CD4-positive, alpha-beta T cell treated with Interleukin-1 beta for 1 hour (primary cell): ENCODE results near the gene PACRG.

Experiments
- DNase-seq, 2 donors: peaks; one replicate each; pipeline ENCODE4 v3.0.0-alpha.2; 2020 to 2022

Gene PACRG

GRCh38 chr6:163259689-163260088, 531.9 kb downstream of the PACRG start:
- no peak for DNase-seq

GRCh38 chr6:163260111-163260895, 532.5 kb downstream of the PACRG start:
- no peak for DNase-seq

- no peak for DNase-seq
Measured at GRCh38 chr6:163260911-163261310, 533.1 kb downstream of the PACRG start.

GRCh38 chr6:163261361-163261760, 533.6 kb downstream of the PACRG start:
- no peak for DNase-seq

- no peak for DNase-seq
Measured at GRCh38 chr6:163262080-163262479, 534.3 kb downstream of the PACRG start.

- no peak for DNase-seq
Measured at GRCh38 chr6:163263196-163263595, 535.4 kb downstream of the PACRG start.

GRCh38 chr6:163263998-163264661, 536.4 kb downstream of the PACRG start:
- DNase-seq = no peak

GRCh38 chr6:163264662-163265035, 536.9 kb downstream of the PACRG start:
- no peak for DNase-seq

- no peak for DNase-seq
Measured at GRCh38 chr6:163281634-163282033, 553.9 kb downstream of the PACRG start.

- no peak for DNase-seq
Measured at GRCh38 chr6:163282672-163283071, 554.9 kb downstream of the PACRG start.

GRCh38 chr6:163284151-163284550, 556.4 kb downstream of the PACRG start:
- no peak for DNase-seq

GRCh38 chr6:163285691-163286090, 557.9 kb downstream of the PACRG start:
- no peak for DNase-seq

GRCh38 chr6:163287626-163288025, 559.9 kb downstream of the PACRG start:
- no peak for DNase-seq

GRCh38 chr6:163288066-163288465, 560.3 kb downstream of the PACRG start:
- no peak for DNase-seq

GRCh38 chr6:163288915-163289314, 561.1 kb downstream of the PACRG start:
- no peak for DNase-seq

- no peak for DNase-seq
Measured at GRCh38 chr6:163289447-163289846, 561.7 kb downstream of the PACRG start.

- DNase-seq = no peak
Measured at GRCh38 chr6:163290545-163291274, 562.9 kb downstream of the PACRG start.

GRCh38 chr6:163291622-163292021, 563.8 kb downstream of the PACRG start:
- DNase-seq = no peak

- no peak for DNase-seq
Measured at GRCh38 chr6:163293286-163293685, 565.5 kb downstream of the PACRG start.

GRCh38 chr6:163294734-163295133, 567.0 kb downstream of the PACRG start:
- DNase-seq = no peak

GRCh38 chr6:163296835-163297519, 569.2 kb downstream of the PACRG start:
- DNase-seq = no peak

- no peak for DNase-seq
Measured at GRCh38 chr6:163298079-163298830, 570.5 kb downstream of the PACRG start.
